A549 (cell line): ENCODE data around the gene TTC27. TPM values are rescaled to one million over a fixed set of nuclear protein-coding genes. Genes with fewer than 3 reads are reported as not detected.

ENCODE experiments used
- ATAC-seq, 2 experiments: fragments of 200-7000 bp in 1 of 2; fragments of >200 bp in 1 of 2; cut with Nextera tagmentation in 1 of 2; cut with Tn5 transposase in 1 of 2; 3 replicates each; pipeline versions ENCODE4 v1.8.0 to v1.9.1; 2018 to 2020; ENCODE audit warnings: mild to moderate bottlenecking in 1 of 2, moderate library complexity in 1 of 2
- CTCF ChIA-PET: fragments of 300-600 bp; sonication (Branson Sonifier 250); formaldehyde crosslinking; extraction: SDS; loops from one replicate; lab custom pipeline; 2021; ENCODE audit warnings: antibody characterized with exemption, inconsistent platforms; lab: Yijun Ruan, JAX
- POLR2A ChIA-PET: fragments of 350-600 bp; formaldehyde crosslinking; extraction: SDS; loops from one replicate; lab custom pipeline; 2021; ENCODE audit warnings: antibody characterized with exemption, inconsistent platforms; lab: Yijun Ruan, JAX
- DNase-seq, 2 experiments: peaks; one replicate each; pipeline versions ENCODE4 v3.0.0 to v3.0.0-alpha.2; 2011 to 2016; ENCODE audit warnings: low read depth in 1 of 2, low spot score in 1 of 2
- FAIRE-seq: peaks from 2 replicates; lab custom pipeline; 2011; peaks lifted over from hg19 to GRCh38; lab: Jason Lieb, UNC
- H3K27ac ChIP-seq, 2 experiments: fragments of >200 bp; sonication (Bioruptor Twin); formaldehyde crosslinking; 3 replicates each; pipeline ENCODE4 v1.5.1; 2016 to 2017
- H3K4me1 ChIP-seq: fragments of >200 bp; sonication (Bioruptor Twin); formaldehyde crosslinking; 3 replicates; pipeline ENCODE4 v1.6.1; 2016
- H3K4me2 ChIP-seq: fragments of >200 bp; sonication (Bioruptor Twin); formaldehyde crosslinking; 3 replicates; pipeline ENCODE4 v1.6.1; 2016
- H3K4me3 ChIP-seq: fragments of >200 bp; sonication (Bioruptor Twin); formaldehyde crosslinking; 3 replicates; pipeline ENCODE4 v1.5.1; 2016
- H3K9me3 ChIP-seq: fragments of >200 bp; sonication (Bioruptor Twin); formaldehyde crosslinking; 3 replicates; pipeline ENCODE4 v1.6.1; 2016
- ATOH8 ChIP-seq: fragments of 250-450 bp; sonication (Bioruptor Pico); IDR thresholded peaks from 2 replicates; pipeline ENCODE4 v1.5.0; 2020; ENCODE audit warnings: low read depth, mild to moderate bottlenecking, moderate library complexity
- BCL3 ChIP-seq: fragments of >200 bp; sonication (Bioruptor Twin); formaldehyde crosslinking; IDR thresholded peaks from 3 replicates; pipeline ENCODE4 v1.6.1; 2016
- E2F6 ChIP-seq: IDR thresholded peaks from 2 replicates; pipeline ENCODE4 v1.6.1; 2012; ENCODE audit warnings: low read depth, borderline replicate concordance
- ELK1 ChIP-seq: fragments of 150-350 bp; IDR thresholded peaks from 2 replicates; pipeline ENCODE4 v1.6.1; 2014; ENCODE audit warnings: low read depth, mild to moderate bottlenecking, low read length
- ESRRA ChIP-seq: fragments of 150-350 bp; IDR thresholded peaks from 2 replicates; pipeline ENCODE4 v1.6.1; 2014; ENCODE audit warnings: mild to moderate bottlenecking, low read length, borderline replicate concordance
- GATA3 ChIP-seq: IDR thresholded peaks from 2 replicates; pipeline ENCODE4 v1.6.1; 2012; ENCODE audit warnings: borderline replicate concordance
- KDM1A ChIP-seq: fragments of 200-600 bp; sonication (generic); IDR thresholded peaks from 2 replicates; pipeline ENCODE4 v1.6.1; 2016; ENCODE audit warnings: low read depth, mild to moderate bottlenecking
- KDM5A ChIP-seq: fragments of 200-600 bp; sonication (generic); IDR thresholded peaks from 2 replicates; pipeline ENCODE4 v1.6.1; 2016; ENCODE audit warnings: antibody characterized with exemption, mild to moderate bottlenecking
- MAFK ChIP-seq: fragments of 450-650 bp; IDR thresholded peaks from 2 replicates; pipeline ENCODE4 v1.6.1; 2014; ENCODE audit not compliant: partially characterized antibody
- MAZ ChIP-seq: fragments of 150-350 bp; IDR thresholded peaks from 2 replicates; pipeline ENCODE4 v1.6.1; 2014; ENCODE audit warnings: antibody characterized with exemption, low read depth, low read length, borderline replicate concordance
- NFE2L2 ChIP-seq: fragments of 150-350 bp; conservative IDR thresholded peaks from 2 replicates; pipeline ENCODE4 v1.6.1; 2014; ENCODE audit warnings: low read length
- NR3C1 ChIP-seq: fragments of >200 bp; sonication (Bioruptor Twin); formaldehyde crosslinking; IDR thresholded peaks from 3 replicates; pipeline ENCODE4 v1.6.1; 2017
- POLR2A ChIP-seq: IDR thresholded peaks from 2 replicates; pipeline ENCODE4 v1.6.1; 2012; ENCODE audit warnings: mild to moderate bottlenecking, low read length
- REST ChIP-seq: fragments of 200-600 bp; sonication (generic); IDR thresholded peaks from 2 replicates; pipeline ENCODE4 v1.6.1; 2016; ENCODE audit warnings: antibody characterized with exemption, mild to moderate bottlenecking, moderate library complexity
- TFCP2L1 ChIP-seq: fragments of 250-450 bp; sonication (Bioruptor Pico); IDR thresholded peaks from 2 replicates; pipeline ENCODE4 v1.5.0; 2021; ENCODE audit warnings: mild to moderate bottlenecking
- ZC3H11A ChIP-seq: fragments of 450-650 bp; IDR thresholded peaks from 2 replicates; pipeline ENCODE4 v1.6.1; 2014; ENCODE audit warnings: antibody characterized with exemption, mild to moderate bottlenecking
- ZFP36 ChIP-seq: fragments of 450-650 bp; IDR thresholded peaks from 2 replicates; pipeline ENCODE4 v1.6.1; 2014; ENCODE audit warnings: borderline replicate concordance; ENCODE audit not compliant: partially characterized antibody
- WGBS: methylation state at CpG from one replicate; pipeline ENCODE4 v1.1.6; 2017; ENCODE audit errors: missing lambda C conversion rate; 5-methylcytosine and 5-hydroxymethylcytosine counted together
- polyA plus RNA-seq, 4 experiments: library from polyadenylated mRNA; depleted of rRNA in 3 of 4; stranded (reverse); fragments of >200 nt; fragmentation: RNase III in 1 of 4; extraction: RNeasy Plus Mini Kit Qiagen cat#74134 plus additional on column Dnase treatment in 1 of 4; gene quantifications; 2 replicates in 3 of 4; 3 replicates in 1 of 4; pipeline ENCODE4 v1.2.3, GENCODE V29; 2011 to 2017

The TTC27 gene
- polyA plus RNA-seq, 2 of the 4 experiments (the other 2 are of a cell fraction) = 21.7 to 56.2 TPM

- no peak for TF ChIP-seq ZFP36
Observed at GRCh38 chr2:32825291-32825712, 197.5 kb downstream of the TTC27 start (continued).

- ChIA-PET CTCF (interaction anchor here (1.0 kb wide), 1 partner anchor 9 kb away, joined by 3 read pairs; no protein-coding TSS in a partner anchor), POLR2A (no interaction called here)
- Histone ChIP-seq H3K4me3 (no peak overlapping the region), H3K4me1 (0 out of 3 replicates have a peak, but pooled peaks cover 1% of the 10 kb centered on the region), H3K9me3 (peaks cover 10% of the 10 kb centered on the region; the same call in 1 of the 3 replicates), H3K27ac (no peak overlapping the region), H3K4me2 (no peak overlapping the region)
- WGBS = 55% methylated on average over 1 of the region's 1 CpG
- no peak for DNase-seq
- TF ChIP-seq MAFK = no peak
- no peak for TF ChIP-seq BCL3
- no peak for TF ChIP-seq ELK1
- no peak for TF ChIP-seq ATOH8 (CRISPR knock-in tag)
- no peak for TF ChIP-seq ESRRA
- TF ChIP-seq, all 56 proteins: peak for 0
- ATAC-seq (no peak), FAIRE-seq (no peak)
Observed at GRCh38 chr2:32830196-32830595, 202.3 kb downstream of the TTC27 start.

GRCh38 chr2:32832821-32833220 lies 205.0 kb downstream of the TTC27 start:
- ATAC-seq (peak in 1 of 2 experiments; percentile 36; a peak in 3 of 6 replicates), DNase-seq (no peak), FAIRE-seq (no peak)
- WGBS = 76% methylated on average over 2 of the region's 2 CpGs
- no peak overlapping the region for H3K27ac ChIP-seq
- peaks cover 10% of the 10 kb centered on the region; the same call in 1 of the 3 replicates for H3K9me3 ChIP-seq
- H3K4me2 ChIP-seq = no peak overlapping the region
- no peaks in the 10 kb centered on the region for H3K4me1 ChIP-seq
- ChIA-PET POLR2A (no interaction called here), CTCF (interaction anchor here (1.2 to 1.5 kb wide), 2 partner anchors 10 to 26 kb away, joined by 3 read pairs; no protein-coding TSS in a partner anchor)
- TF ChIP-seq POLR2A (no peak), MAZ (no peak), BCL3 (no peak), E2F6 (no peak), NR3C1 (no peak), ZC3H11A (no peak), GATA3 (no peak), KDM1A (no peak), KDM5A (no peak), NFE2L2 (no peak), TFCP2L1 (CRISPR knock-in tag) (no peak), REST (no peak), MAFK (no peak)
- H3K4me3 ChIP-seq = no peak overlapping the region
